ENCODE data around the gene SNED1. TPM values are rescaled to one million over a fixed set of nuclear protein-coding genes. Genes with fewer than 3 reads are reported as not detected.

SNED1 gene
- polyA plus RNA-seq, 2 of the 4 experiments (the other 2 are of a cell fraction): 0.15 to 0.21 TPM

GRCh38 chr2:241009601-241010530 lies 11.4 kb downstream of the SNED1 start:
- H3K4me1 ChIP-seq: no peaks in the 10 kb centered on the region
- TF ChIP-seq ZFP36 (IDR thresholded peaks at IDR 0.05; ENCODE audit: borderline replicate concordance, partially characterized antibody): peak; percentile 33
- no peak for TF ChIP-seq RAD21 (conservative IDR thresholded peaks at IDR 0.05 in 1 of 2, IDR thresholded peaks at IDR 0.05 in 1 of 2)
- DNase-seq (ENCODE audit: low read depth in 1 of 2, low spot score in 1 of 2) (no peak), ATAC-seq (peak in 1 of 2 experiments; percentile 54; a peak in 3 of 6 replicates), FAIRE-seq (no peak)
- 54% methylated on average over 15 of the region's 28 CpGs for WGBS (ENCODE audit: missing lambda C conversion rate)
- POLR2A ChIA-PET: no interaction called here
- H3K4me2 ChIP-seq: no peak overlapping the region
- CTCF ChIA-PET: interaction anchor here (0.7 to 0.9 kb wide), 2 partner anchors 27 to 68 kb away, joined by 3 read pairs; no protein-coding TSS in a partner anchor
- H3K27ac ChIP-seq: no peak overlapping the region
- H3K4me3 ChIP-seq: no peak overlapping the region
- peaks cover 9% of the 10 kb centered on the region; the same call in 2 of the 3 replicates for H3K9me3 ChIP-seq

DNA sequence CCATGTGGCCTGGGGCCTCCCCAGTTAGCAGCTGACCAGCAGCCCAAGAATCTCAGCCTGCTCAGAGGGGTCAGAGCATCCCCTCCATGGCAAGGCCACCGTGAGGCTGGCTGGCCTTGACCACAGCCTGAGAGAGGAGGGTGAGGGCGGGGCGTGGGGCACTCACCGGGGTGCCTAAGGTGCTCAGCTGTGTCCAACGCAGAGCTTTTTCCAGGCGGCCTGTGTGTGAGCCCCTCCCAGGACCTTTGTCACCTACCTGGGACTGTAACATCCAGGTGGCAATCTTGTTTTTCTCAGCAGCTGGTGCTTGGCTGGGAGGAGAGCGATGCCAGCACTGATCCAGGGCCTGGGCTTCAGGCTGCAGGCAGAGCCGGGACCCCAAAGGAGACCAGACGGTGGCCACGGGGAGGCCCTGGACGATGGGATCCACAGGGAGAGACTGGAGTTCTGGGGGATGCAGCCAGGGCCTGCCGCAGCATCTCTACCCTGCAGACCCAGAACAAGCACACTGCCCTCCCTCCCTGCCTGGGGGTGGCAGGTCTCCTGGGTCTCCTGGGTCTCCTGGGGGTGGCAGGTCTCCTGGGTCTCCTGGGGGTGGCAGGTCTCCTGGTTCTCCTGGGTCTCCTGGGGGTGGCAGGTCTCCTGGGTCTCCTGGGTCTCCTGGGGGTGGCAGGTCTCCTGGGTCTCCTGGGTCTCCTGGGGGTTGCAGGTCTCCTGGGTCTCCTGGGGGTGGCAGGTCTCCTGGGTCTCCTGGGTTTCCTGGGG lies 12.3 kb downstream of the SNED1 start:
- DNase-seq (ENCODE audit: low read depth in 1 of 2, low spot score in 1 of 2) (no peak), FAIRE-seq (no peak), ATAC-seq (peak in 1 of 2 experiments; percentile 18; a peak in 2 of 6 replicates)
- no peak overlapping the region for H3K4me3 ChIP-seq
- peaks cover 3% of the 10 kb centered on the region; the same call in 2 of the 3 replicates for H3K9me3 ChIP-seq
- H3K4me2 ChIP-seq: no peak overlapping the region
- ChIA-PET CTCF (interaction anchor here (0.7 to 1.1 kb wide), 2 partner anchors 67 to 156 kb away, joined by 3 read pairs; no protein-coding TSS in a partner anchor), POLR2A (no interaction called here)
- H3K4me1 ChIP-seq: no peaks in the 10 kb centered on the region
- no peak for TF ChIP-seq NPAS2 (CRISPR knock-in tag; IDR thresholded peaks at IDR 0.05; ENCODE audit: borderline replicate concordance)
- TF ChIP-seq, protein P1, sequence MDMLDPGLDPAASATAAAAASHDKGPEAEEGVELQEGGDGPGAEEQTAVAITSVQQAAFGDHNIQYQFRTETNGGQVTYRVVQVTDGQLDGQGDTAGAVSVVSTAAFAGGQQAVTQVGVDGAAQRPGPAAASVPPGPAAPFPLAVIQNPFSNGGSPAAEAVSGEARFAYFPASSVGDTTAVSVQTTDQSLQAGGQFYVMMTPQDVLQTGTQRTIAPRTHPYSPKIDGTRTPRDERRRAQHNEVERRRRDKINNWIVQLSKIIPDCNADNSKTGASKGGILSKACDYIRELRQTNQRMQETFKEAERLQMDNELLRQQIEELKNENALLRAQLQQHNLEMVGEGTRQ (IDR thresholded peaks at IDR 0.05): no peak
- TF ChIP-seq HOXA7 (CRISPR knock-in tag; IDR thresholded peaks at IDR 0.05): no peak
- TF ChIP-seq JUNB (IDR thresholded peaks at IDR 0.05): no peak
- TF ChIP-seq EP300 (IDR thresholded peaks at IDR 0.05): no peak
- no peak for TF ChIP-seq RNF2 (IDR thresholded peaks at IDR 0.05; ENCODE audit: borderline replicate concordance, low read depth)
- TF ChIP-seq BCL3 (IDR thresholded peaks at IDR 0.05): no peak
- no peak for TF ChIP-seq HOXB13 (CRISPR knock-in tag; IDR thresholded peaks at IDR 0.05; ENCODE audit: low read depth)
- TF ChIP-seq HMGXB4 (CRISPR knock-in tag; IDR thresholded peaks at IDR 0.05; ENCODE audit: borderline replicate concordance): no peak
- TF ChIP-seq NR3C1 (IDR thresholded peaks at IDR 0.05): no peak
- 92% methylated on average over 6 of the region's 12 CpGs for WGBS (ENCODE audit: missing lambda C conversion rate)
- no peak overlapping the region for H3K27ac ChIP-seq

GRCh38 chr2:241011296-241011600 lies 12.8 kb downstream of the SNED1 start:
- DNase-seq (ENCODE audit: low read depth in 1 of 2, low spot score in 1 of 2): no peak
- FAIRE-seq: no peak
- TF ChIP-seq CTCF (IDR thresholded peaks at IDR 0.05) (no peak), ELK1 (IDR thresholded peaks at IDR 0.05; ENCODE audit: low read depth, low read length) (no peak), BHLHE40 (IDR thresholded peaks at IDR 0.05; ENCODE audit: low read depth, low read length) (no peak), HEYL (CRISPR knock-in tag; IDR thresholded peaks at IDR 0.05) (no peak), RFX5 (IDR thresholded peaks at IDR 0.05) (no peak), SREBF2 (IDR thresholded peaks at IDR 0.05) (no peak), NFE2L2 (conservative IDR thresholded peaks at IDR 0.05; ENCODE audit: low read length) (no peak), CEBPB (IDR thresholded peaks at IDR 0.05) (no peak), JUN (IDR thresholded peaks at IDR 0.05) (no peak), RCOR1 (IDR thresholded peaks at IDR 0.05; ENCODE audit: low read depth, low read length) (no peak), NR3C1 (IDR thresholded peaks at IDR 0.05) (no peak), POLR2A (IDR thresholded peaks at IDR 0.05; ENCODE audit: low read length) (no peak), POLR2AphosphoS2 (conservative IDR thresholded peaks at IDR 0.05; ENCODE audit: low read length) (no peak)
- no peaks in the 10 kb centered on the region; the same call in 2 of the 3 replicates for H3K9me3 ChIP-seq
- H3K4me1 ChIP-seq: no peaks in the 10 kb centered on the region
- ChIA-PET CTCF (interaction anchor here (1.1 kb wide), 1 partner anchor 156 kb away, joined by 3 read pairs; no protein-coding TSS in a partner anchor), POLR2A (no interaction called here)
- no peak overlapping the region for H3K4me3 ChIP-seq
- no peak overlapping the region for H3K27ac ChIP-seq
- no peak overlapping the region for H3K4me2 ChIP-seq
- WGBS (ENCODE audit: missing lambda C conversion rate): 81% methylated on average over 8 of the region's 9 CpGs
- ATAC-seq: no peak
